GM12878 (cell line): ENCODE results near the gene CAPN7. TPM values are rescaled to one million over a fixed set of nuclear protein-coding genes. Genes with fewer than 3 reads are reported as not detected.

Source experiments
- ATAC-seq: fragments of 200-7000 bp; cut with Tn5 transposase; 3 replicates; pipeline ENCODE4 v1.9.1; 2020; ENCODE audit warnings: mild to moderate bottlenecking, moderate library complexity
- BruUV-seq: library from RNA; stranded (reverse); fragments of 400-500 nt; replicated peaks from 2 replicates; lab custom pipeline; 2021; lab: Mats Ljungman, UMichigan
- CTCF ChIA-PET: fragments of 300-600 bp; sonication (Branson Sonifier 250); formaldehyde crosslinking; extraction: SDS; loops from one replicate; lab custom pipeline; 2021; ENCODE audit warnings: inconsistent platforms; lab: Yijun Ruan, JAX
- POLR2A ChIA-PET: fragments of 350-600 bp; formaldehyde crosslinking; extraction: SDS; loops from one replicate; lab custom pipeline; 2021; ENCODE audit warnings: inconsistent platforms; lab: Charles Lee
- RAD21 ChIA-PET: fragments of 300-600 bp; sonication (Branson Sonifier 250); formaldehyde crosslinking; loops from one replicate; lab custom pipeline; 2023; ENCODE audit warnings: antibody characterized with exemption; ENCODE audit not compliant: unreplicated experiment; lab: Charles Lee
- SMC1A ChIA-PET: fragments of 300-600 bp; sonication (Branson Sonifier 250); formaldehyde crosslinking; loops from one replicate; lab custom pipeline; 2023; ENCODE audit not compliant: unreplicated experiment, uncharacterized antibody; lab: Charles Lee
- DNase-seq: peaks from one replicate; pipeline ENCODE4 v3.0.0-alpha.2; 2011; ENCODE audit warnings: low read depth, low spot score
- FAIRE-seq: peaks from 3 replicates; lab custom pipeline; 2011; peaks lifted over from hg19 to GRCh38; lab: Jason Lieb, UNC
- H2AFZ ChIP-seq: 2 replicates; pipeline ENCODE4 v1.6.0; 2011; ENCODE audit warnings: low read depth, low read length, control low read depth; ENCODE audit not compliant: control insufficient read depth
- H3K27ac ChIP-seq: 2 replicates; pipeline ENCODE4 v1.5.1; 2011; ENCODE audit warnings: control low read depth; ENCODE audit not compliant: control insufficient read depth, insufficient read depth
- H3K27me3 ChIP-seq, 2 experiments: replicated peaks in 1 of 2; 2 replicates each; pipeline versions ENCODE4 v1.6.0 to v1.6.1; 2011; ENCODE audit warnings: low read length in 1 of 2; ENCODE audit not compliant: control insufficient read depth in 2 of 2, insufficient read depth in 2 of 2
- H3K36me3 ChIP-seq, 2 experiments: 2 replicates each; pipeline ENCODE4 v1.5.1; 2011; ENCODE audit warnings: low read length in 1 of 2; ENCODE audit not compliant: control insufficient read depth in 2 of 2, insufficient read depth in 2 of 2
- H3K4me1 ChIP-seq: 2 replicates; pipeline ENCODE4 v1.6.1; 2011; ENCODE audit warnings: mild to moderate bottlenecking, low read length, moderate library complexity, mixed read lengths; ENCODE audit not compliant: control insufficient read depth, insufficient read depth
- H3K4me2 ChIP-seq: 2 replicates; pipeline ENCODE4 v1.6.0; 2011; ENCODE audit warnings: control low read depth; ENCODE audit not compliant: control insufficient read depth, insufficient read depth
- H3K4me3 ChIP-seq: fragments of 200-600 bp; sonication (generic); 2 replicates; pipeline ENCODE4 v1.5.1; 2016
- H3K79me2 ChIP-seq: 2 replicates; pipeline ENCODE4 v1.6.0; 2011; ENCODE audit warnings: low read length; ENCODE audit not compliant: control insufficient read depth, insufficient read depth
- H3K9ac ChIP-seq: 2 replicates; pipeline ENCODE4 v1.8.0; 2011; ENCODE audit warnings: low read length, control low read depth, mixed read lengths; ENCODE audit not compliant: control insufficient read depth, insufficient read depth
- H3K9me3 ChIP-seq: replicated peaks from 3 replicates; pipeline ENCODE4 v1.5.1; 2011; ENCODE audit warnings: mild to moderate bottlenecking, low read length; ENCODE audit not compliant: control insufficient read depth, insufficient read depth
- H4K20me1 ChIP-seq: 2 replicates; pipeline ENCODE4 v1.6.0; 2011; ENCODE audit not compliant: control insufficient read depth, insufficient read depth
- LARP7 ChIP-seq: fragments of 450-650 bp; IDR thresholded peaks from 2 replicates; pipeline ENCODE4 v1.6.1; 2017; ENCODE audit warnings: mild to moderate bottlenecking
- NBN ChIP-seq: fragments of 450-650 bp; IDR thresholded peaks from 2 replicates; pipeline ENCODE4 v1.6.1; 2016
- NRF1 ChIP-seq: conservative IDR thresholded peaks from 2 replicates; pipeline ENCODE4 v1.6.1; 2011; ENCODE audit warnings: mild to moderate bottlenecking, low read depth, low read length, improper control_type of control experiment
- POU2F2 ChIP-seq: IDR thresholded peaks from 3 replicates; pipeline ENCODE4 v1.6.1; 2011; ENCODE audit warnings: low read depth, mild to moderate bottlenecking, low read length, borderline replicate concordance
- RUNX3 ChIP-seq: IDR thresholded peaks from 2 replicates; pipeline ENCODE4 v1.6.1; 2012; ENCODE audit warnings: low read length, inconsistent platforms
- SUZ12 ChIP-seq: fragments of 200-600 bp; sonication (generic); IDR thresholded peaks from one replicate; pipeline ENCODE4 v1.6.1; 2018; ENCODE audit warnings: antibody characterized with exemption, mild to moderate bottlenecking; ENCODE audit not compliant: unreplicated experiment
- TBL1XR1 ChIP-seq: IDR thresholded peaks from 2 replicates; pipeline ENCODE4 v1.6.1; 2012; ENCODE audit warnings: low read depth, low read length, improper control_type of control experiment
- ZBTB40 ChIP-seq: fragments of 450-650 bp; IDR thresholded peaks from 2 replicates; pipeline ENCODE4 v1.6.1; 2016; ENCODE audit warnings: mild to moderate bottlenecking, moderate library complexity, borderline replicate concordance
- WGBS: methylation state at CpG from one replicate; pipeline ENCODE4 v1.1.6; 2016; ENCODE audit warnings: low lambda C conversion rate; ENCODE audit not compliant: insufficient replicate concordance, insufficient coverage; ENCODE audit errors: missing lambda C conversion rate; 5-methylcytosine and 5-hydroxymethylcytosine counted together
- in situ Hi-C: fragments of 300-500 bp; cut with MboI; formaldehyde crosslinking; loops from 9 replicates; pipeline ENCODE4 v1.14.3; 2018; ENCODE audit warnings: mixed read lengths
- intact Hi-C: fragments of 100-400 bp; cut with micrococcal nuclease; formaldehyde crosslinking; loops from one replicate; pipeline ENCODE4 v1.14.2; 2022; ENCODE audit not compliant: unreplicated experiment
- polyA plus RNA-seq, 11 experiments: library from polyadenylated mRNA; depleted of rRNA in 4 of 11; unstranded in 6 of 11; stranded (reverse) in 5 of 11; fragments of >200 nt; fragmentation: Nextera tagmentation in 4 of 11; fragmentation: Illumina TruSeq in 1 of 11; extraction: Ambion mirVana in 4 of 11; extraction: Trizol in 1 of 11; gene quantifications; 1 replicate in 1 of 11; 2 replicates in 10 of 11; pipeline versions ENCODE4 v1.2.1 to v1.2.3, GENCODE V29; 2011 to 2016; ENCODE audit warnings: inconsistent platforms in 2 of 11, missing spikeins in 2 of 11, low read depth in 1 of 11
- total RNA-seq, 4 experiments: library from RNA; depleted of rRNA in 3 of 4; stranded (reverse); fragments of >200 nt in 3 of 4; fragmentation: Illumina TruSeq in 1 of 4; extraction: Trizol in 1 of 4; gene quantifications; 2 replicates each; pipeline versions ENCODE4 v1.2.1 to v1.2.3, GENCODE V29; 2013 to 2021
- TF ChIP-seq, protein P1 (sequence below): IDR thresholded peaks from 2 replicates; pipeline ENCODE4 v1.6.1; 2011; ENCODE audit warnings: low read depth, mild to moderate bottlenecking, low read length, moderate library complexity, borderline replicate concordance; ENCODE audit errors: extremely low read depth
- TF ChIP-seq, protein P2 (sequence below): fragments of 450-650 bp; formaldehyde crosslinking; IDR thresholded peaks from 2 replicates; pipeline ENCODE4 v1.4.0; 2020; ENCODE audit warnings: mild to moderate bottlenecking, moderate library complexity

Gene CAPN7
- total and polyA plus RNA-seq, 10 of the 15 experiments (the other 5 are each of a cell fraction or from before 2014, with no cell fraction given): 5.3 to 27.0 (median 18.2) TPM

- no peak for TF ChIP-seq ZBTB40
Observed at GRCh38 chr3:15262021-15262420, 56.0 kb downstream of the CAPN7 start (continued).

- WGBS: 73% methylated on average over 4 of the region's 4 CpGs
- ATAC-seq (no peak), DNase-seq (no peak), FAIRE-seq (no peak)
- ChIA-PET CTCF (interaction anchor here (3.4 to 11.8 kb wide), 5 partner anchors 114 to 154 kb away, joined by 12 to 302 read pairs (median 98); no protein-coding TSS in a partner anchor), POLR2A (interaction anchor here (0.6 to 1.0 kb wide), 2 partner anchors 58 to 67 kb away, joined by 3 read pairs; no protein-coding TSS in a partner anchor), RAD21 (interaction anchor here (0.5 to 10.2 kb wide), 4 partner anchors 142 to 157 kb away, joined by 3 to 143 read pairs (median 4); no protein-coding TSS in a partner anchor), SMC1A (interaction anchor here (0.9 to 16.3 kb wide), 5 partner anchors 58 to 292 kb away, joined by 3 to 223 read pairs (median 4); partner anchors contain the start of gene CAPN7)
- intact Hi-C loops: no loop called here
- Histone ChIP-seq H2AFZ (no peak overlapping the region), H3K79me2 (peaks cover 1% of the 10 kb centered on the region; the same call in 1 of the 2 replicates), H3K27ac (no peak overlapping the region), H3K4me2 (no peak overlapping the region), H3K4me3 (no peak overlapping the region), H3K9ac (no peak overlapping the region), H4K20me1 (no peaks in the 10 kb centered on the region), H3K9me3 (no peaks in the 10 kb centered on the region), H3K36me3 (peaks cover 14 to 42% of the 10 kb centered on the region in 2 experiments), H3K27me3 (no peaks in the 10 kb centered on the region), H3K4me1 (peaks cover 1% of the 10 kb centered on the region)
- no TSS peak for BruUV-seq
- in situ Hi-C loops: loop anchor here (10.0 kb wide), 1 partner anchor 292 kb away; no protein-coding TSS in a partner anchor
- TF ChIP-seq NBN (no peak), POU2F2 (no peak), TBL1XR1 (no peak), NRF1 (no peak), SUZ12 (no peak), LARP7 (no peak), RUNX3 (no peak)
- TF ChIP-seq, protein P1, sequence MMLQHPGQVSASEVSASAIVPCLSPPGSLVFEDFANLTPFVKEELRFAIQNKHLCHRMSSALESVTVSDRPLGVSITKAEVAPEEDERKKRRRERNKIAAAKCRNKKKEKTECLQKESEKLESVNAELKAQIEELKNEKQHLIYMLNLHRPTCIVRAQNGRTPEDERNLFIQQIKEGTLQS: no peak
- TF ChIP-seq, protein P2, sequence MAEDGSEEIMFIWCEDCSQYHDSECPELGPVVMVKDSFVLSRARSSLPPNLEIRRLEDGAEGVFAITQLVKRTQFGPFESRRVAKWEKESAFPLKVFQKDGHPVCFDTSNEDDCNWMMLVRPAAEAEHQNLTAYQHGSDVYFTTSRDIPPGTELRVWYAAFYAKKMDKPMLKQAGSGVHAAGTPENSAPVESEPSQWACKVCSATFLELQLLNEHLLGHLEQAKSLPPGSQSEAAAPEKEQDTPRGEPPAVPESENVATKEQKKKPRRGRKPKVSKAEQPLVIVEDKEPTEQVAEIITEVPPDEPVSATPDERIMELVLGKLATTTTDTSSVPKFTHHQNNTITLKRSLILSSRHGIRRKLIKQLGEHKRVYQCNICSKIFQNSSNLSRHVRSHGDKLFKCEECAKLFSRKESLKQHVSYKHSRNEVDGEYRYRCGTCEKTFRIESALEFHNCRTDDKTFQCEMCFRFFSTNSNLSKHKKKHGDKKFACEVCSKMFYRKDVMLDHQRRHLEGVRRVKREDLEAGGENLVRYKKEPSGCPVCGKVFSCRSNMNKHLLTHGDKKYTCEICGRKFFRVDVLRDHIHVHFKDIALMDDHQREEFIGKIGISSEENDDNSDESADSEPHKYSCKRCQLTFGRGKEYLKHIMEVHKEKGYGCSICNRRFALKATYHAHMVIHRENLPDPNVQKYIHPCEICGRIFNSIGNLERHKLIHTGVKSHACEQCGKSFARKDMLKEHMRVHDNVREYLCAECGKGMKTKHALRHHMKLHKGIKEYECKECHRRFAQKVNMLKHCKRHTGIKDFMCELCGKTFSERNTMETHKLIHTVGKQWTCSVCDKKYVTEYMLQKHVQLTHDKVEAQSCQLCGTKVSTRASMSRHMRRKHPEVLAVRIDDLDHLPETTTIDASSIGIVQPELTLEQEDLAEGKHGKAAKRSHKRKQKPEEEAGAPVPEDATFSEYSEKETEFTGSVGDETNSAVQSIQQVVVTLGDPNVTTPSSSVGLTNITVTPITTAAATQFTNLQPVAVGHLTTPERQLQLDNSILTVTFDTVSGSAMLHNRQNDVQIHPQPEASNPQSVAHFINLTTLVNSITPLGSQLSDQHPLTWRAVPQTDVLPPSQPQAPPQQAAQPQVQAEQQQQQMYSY (CRISPR knock-in tag): no peak
Observed at GRCh38 chr3:15263120-15263519, 57.1 kb downstream of the CAPN7 start.
